MM.1S (cell line): ENCODE data around the gene TM4SF5.

Experiments used
- EZH2 ChIP-seq: fragments of 300-600 bp; sonication (generic); optimal IDR thresholded peaks from 2 replicates; pipeline ENCODE3; 2017; ENCODE audit warnings: low read depth, mild to moderate bottlenecking, antibody characterized with exemption, low read length, mixed read lengths
- EZH2phosphoT487 ChIP-seq: fragments of 300-600 bp; sonication (generic); IDR thresholded peaks from 2 replicates; pipeline ENCODE4 v1.6.1; 2018; ENCODE audit warnings: antibody characterized with exemption, low read length
- TF ChIP-seq, protein P1 (sequence below): fragments of 300-600 bp; sonication (generic); IDR thresholded peaks from 2 replicates; pipeline ENCODE4 v1.5.1; 2016; ENCODE audit warnings: antibody characterized with exemption, low read length, mixed read lengths

DNA sequence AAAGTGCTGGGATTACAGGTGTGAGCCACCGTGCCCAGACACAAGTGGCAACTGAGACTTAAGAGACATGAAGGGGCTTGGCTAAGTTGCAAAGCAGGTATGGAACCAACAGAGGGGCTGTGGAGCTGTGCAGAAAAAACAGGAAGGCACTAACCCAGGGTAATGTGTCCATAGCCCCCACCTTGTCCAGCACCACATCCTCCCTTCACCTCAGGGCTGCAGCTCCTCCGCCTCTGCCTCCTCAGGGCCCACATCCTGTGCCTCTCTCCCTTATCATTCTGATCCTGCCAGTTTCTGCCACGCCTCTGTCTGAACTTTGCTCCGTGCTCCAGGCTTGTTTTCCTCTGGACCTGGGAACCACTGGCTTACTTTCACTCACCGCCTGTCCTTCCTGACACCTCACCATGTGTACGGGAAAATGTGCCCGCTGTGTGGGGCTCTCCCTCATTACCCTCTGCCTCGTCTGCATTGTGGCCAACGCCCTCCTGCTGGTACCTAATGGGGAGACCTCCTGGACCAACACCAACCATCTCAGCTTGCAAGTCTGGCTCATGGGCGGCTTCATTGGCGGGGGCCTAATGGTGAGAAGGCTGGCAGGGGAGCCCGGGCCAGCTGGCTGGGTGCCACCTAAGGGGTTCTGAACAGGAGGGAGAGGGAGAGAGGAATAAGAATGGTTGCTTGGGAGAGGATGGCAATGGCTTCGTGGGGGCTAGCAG, at the start of gene TM4SF5:
- TF ChIP-seq, protein P1, sequence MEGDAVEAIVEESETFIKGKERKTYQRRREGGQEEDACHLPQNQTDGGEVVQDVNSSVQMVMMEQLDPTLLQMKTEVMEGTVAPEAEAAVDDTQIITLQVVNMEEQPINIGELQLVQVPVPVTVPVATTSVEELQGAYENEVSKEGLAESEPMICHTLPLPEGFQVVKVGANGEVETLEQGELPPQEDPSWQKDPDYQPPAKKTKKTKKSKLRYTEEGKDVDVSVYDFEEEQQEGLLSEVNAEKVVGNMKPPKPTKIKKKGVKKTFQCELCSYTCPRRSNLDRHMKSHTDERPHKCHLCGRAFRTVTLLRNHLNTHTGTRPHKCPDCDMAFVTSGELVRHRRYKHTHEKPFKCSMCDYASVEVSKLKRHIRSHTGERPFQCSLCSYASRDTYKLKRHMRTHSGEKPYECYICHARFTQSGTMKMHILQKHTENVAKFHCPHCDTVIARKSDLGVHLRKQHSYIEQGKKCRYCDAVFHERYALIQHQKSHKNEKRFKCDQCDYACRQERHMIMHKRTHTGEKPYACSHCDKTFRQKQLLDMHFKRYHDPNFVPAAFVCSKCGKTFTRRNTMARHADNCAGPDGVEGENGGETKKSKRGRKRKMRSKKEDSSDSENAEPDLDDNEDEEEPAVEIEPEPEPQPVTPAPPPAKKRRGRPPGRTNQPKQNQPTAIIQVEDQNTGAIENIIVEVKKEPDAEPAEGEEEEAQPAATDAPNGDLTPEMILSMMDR = no peak
- TF ChIP-seq EZH2 (no peak), EZH2phosphoT487 (no peak)
